SU-DHL-6 (cell line): Measurements from ENCODE around the gene ROMO1.

Experiments
- H2AFZ ChIP-seq: fragments of 200-600 bp; sonication (generic); 2 replicates; pipeline ENCODE4 v1.6.1; 2014; ENCODE audit warnings: low read depth, mild to moderate bottlenecking, moderate library complexity, mixed read lengths, antibody characterized with exemption, low read length; ENCODE audit not compliant: severe bottlenecking
- H3F3A ChIP-seq: fragments of 200-600 bp; shearing (Covaris generic); 2 replicates; pipeline ENCODE4 v1.6.0; 2016; ENCODE audit warnings: antibody characterized with exemption, mild to moderate bottlenecking; ENCODE audit not compliant: insufficient read depth
- H3K27ac ChIP-seq: fragments of 200-600 bp; sonication (generic); 2 replicates; pipeline ENCODE4 v1.5.1; 2016; ENCODE audit warnings: low read depth, mild to moderate bottlenecking, low read length, moderate library complexity, mixed read lengths
- H3K27me3 ChIP-seq: fragments of 200-600 bp; sonication (generic), shearing (Covaris generic); 2 replicates; pipeline ENCODE4 v1.6.0; 2014; ENCODE audit warnings: mild to moderate bottlenecking, low read length
- H3K36me3 ChIP-seq: fragments of 200-600 bp; sonication (generic); 2 replicates; pipeline ENCODE4 v1.6.1; 2014; ENCODE audit warnings: mild to moderate bottlenecking, low read length, mixed read lengths
- H3K4me2 ChIP-seq: fragments of 300-600, 200-600 bp; shearing (Covaris generic), sonication (generic); 2 replicates; pipeline ENCODE4 v1.6.0; 2014; ENCODE audit warnings: low read length, low read depth, mild to moderate bottlenecking; ENCODE audit not compliant: poor library complexity, severe bottlenecking
- H3K4me3 ChIP-seq: fragments of 200-600 bp; sonication (generic); 2 replicates; pipeline ENCODE4 v1.5.1; 2014; ENCODE audit warnings: antibody characterized with exemption, low read length, mild to moderate bottlenecking, mixed read lengths; ENCODE audit not compliant: insufficient read depth, poor library complexity, severe bottlenecking
- H3K79me2 ChIP-seq: fragments of 200-600 bp; sonication (generic); 2 replicates; pipeline ENCODE4 v1.6.1; 2014; ENCODE audit warnings: mild to moderate bottlenecking, low read length, moderate library complexity; ENCODE audit not compliant: insufficient read depth
- H3K9ac ChIP-seq: fragments of 200-600 bp; sonication (generic); 2 replicates; pipeline ENCODE4 v1.7.0; 2014; ENCODE audit warnings: mild to moderate bottlenecking, low read length
- H3K9me2 ChIP-seq: fragments of 200-600 bp; sonication (generic); replicated peaks from 2 replicates; pipeline ENCODE4 v1.6.1; 2014; ENCODE audit warnings: low read length; ENCODE audit not compliant: insufficient read depth
- H3K9me3 ChIP-seq: fragments of 200-600 bp; sonication (generic); 2 replicates; pipeline ENCODE4 v1.6.1; 2014; ENCODE audit warnings: low read length, mixed read lengths; ENCODE audit not compliant: insufficient read depth
- H4K20me1 ChIP-seq: fragments of 200-600 bp; sonication (generic); 2 replicates; pipeline ENCODE4 v1.6.1; 2014; ENCODE audit warnings: low read depth, mild to moderate bottlenecking, antibody characterized with exemption, low read length, moderate library complexity, mixed read lengths
- CTCF ChIP-seq: fragments of 200-600 bp; sonication (generic); IDR thresholded peaks from one replicate; pipeline ENCODE4 v1.5.1; 2017; ENCODE audit warnings: antibody characterized with exemption, mild to moderate bottlenecking, low read length, moderate library complexity; ENCODE audit not compliant: insufficient read depth, poor library complexity, severe bottlenecking
- EZH2phosphoT487 ChIP-seq: fragments of 200-600 bp; sonication (generic), shearing (Covaris generic); conservative IDR thresholded peaks from 2 replicates; pipeline ENCODE4 v1.6.1; 2018; ENCODE audit warnings: mild to moderate bottlenecking, antibody characterized with exemption, low read length, moderate library complexity, mixed read lengths

The ROMO1 gene

GRCh38 chr20:35731862-35732643 lies 32.8 kb downstream of the ROMO1 start:
- H3K9me2 ChIP-seq: no peaks in the 10 kb centered on the region
- no peak overlapping the region for H3K4me2 ChIP-seq
- no peaks in the 10 kb centered on the region for H3K27me3 ChIP-seq
- TF ChIP-seq EZH2phosphoT487 (no peak), CTCF (no peak)
- no peak overlapping the region for H2AFZ ChIP-seq
- H3K79me2 ChIP-seq: peaks cover 97% of the 10 kb centered on the region
- H3K9ac ChIP-seq: no peak overlapping the region
- peaks cover 66% of the 10 kb centered on the region for H3F3A ChIP-seq
- H3K4me3 ChIP-seq: no peak overlapping the region
- H3K27ac ChIP-seq: no peak overlapping the region
- H4K20me1 ChIP-seq: peaks cover 76% of the 10 kb centered on the region
- no peaks in the 10 kb centered on the region for H3K9me3 ChIP-seq
- peaks cover 85% of the 10 kb centered on the region for H3K36me3 ChIP-seq

GRCh38 chr20:35732644-35732982 lies 33.4 kb downstream of the ROMO1 start:
- Histone ChIP-seq H3K79me2 (peaks cover 99% of the 10 kb centered on the region), H3K27me3 (no peaks in the 10 kb centered on the region), H3K4me2 (no peak overlapping the region), H2AFZ (no peak overlapping the region), H3K27ac (no peak overlapping the region), H3F3A (peaks cover 63% of the 10 kb centered on the region), H3K4me3 (no peak overlapping the region), H3K9me2 (no peaks in the 10 kb centered on the region), H3K9me3 (no peaks in the 10 kb centered on the region), H4K20me1 (peaks cover 76% of the 10 kb centered on the region), H3K36me3 (peaks cover 81% of the 10 kb centered on the region), H3K9ac (no peak overlapping the region)
- no peak for TF ChIP-seq EZH2phosphoT487
- no peak for TF ChIP-seq CTCF

GRCh38 chr20:35734374-35734773 lies 35.2 kb downstream of the ROMO1 start:
- H3K27ac ChIP-seq: no peak overlapping the region
- peaks cover 100% of the 10 kb centered on the region for H3K79me2 ChIP-seq
- no peaks in the 10 kb centered on the region for H3K27me3 ChIP-seq
- TF ChIP-seq EZH2phosphoT487 (no peak), CTCF (no peak)
- no peaks in the 10 kb centered on the region for H3K9me3 ChIP-seq
- no peak overlapping the region for H2AFZ ChIP-seq
- no peak overlapping the region for H3K9ac ChIP-seq
- H3K36me3 ChIP-seq: peaks cover 83% of the 10 kb centered on the region
- H3K9me2 ChIP-seq: no peaks in the 10 kb centered on the region
- H4K20me1 ChIP-seq: peaks cover 85% of the 10 kb centered on the region
- no peak overlapping the region for H3K4me2 ChIP-seq
- no peak overlapping the region for H3K4me3 ChIP-seq
- peaks cover 67% of the 10 kb centered on the region for H3F3A ChIP-seq
